Spleen (tissue), 7 donors: ENCODE data around the gene GALR2.
"Not testable (repeated sequence)": the region's sequence is repeated elsewhere in the genome, so short reads cannot be mapped to it uniquely, and the experiment has no call there.

ENCODE experiments used
- CTCF ChIP-seq, 11 experiments: fragments of 200-600 bp in 7 of 11; fragments of 450-650 bp in 4 of 11; sonication (generic) in 4 of 11; IDR thresholded peaks in 8 of 11; conservative IDR thresholded peaks in 3 of 11; 1 replicate in 7 of 11; 2 replicates in 4 of 11; pipeline versions ENCODE4 v1.4.0 to v1.8.0; 2016 to 2021; ENCODE audit warnings: antibody characterized with exemption in 11 of 11, inconsistent platforms in 4 of 11, mild to moderate bottlenecking in 1 of 11
- POLR2AphosphoS5 ChIP-seq, 3 donors: sonication (generic); formaldehyde crosslinking; IDR thresholded peaks; one replicate each; pipeline ENCODE4 v1.5.1; 2017; ENCODE audit warnings: antibody characterized with exemption in 3 of 3
- donor health status: DM: no; HTN: no; CAD: no; lungs with moderate emphysema.
- donor health status: DM: no; HTN: no; CAD: no.
- donor health status: DM: no; HTN: no; CAD: no.

- TF ChIP-seq POLR2AphosphoS5 (IDR thresholded peaks at IDR 0.05); CTCF (IDR thresholded peaks at IDR 0.05 in 8 of 11, conservative IDR thresholded peaks at IDR 0.05 in 3 of 11): not testable (repeated sequence)
Observed at GRCh38 chr17:76078370-76078769, 3.8 kb downstream of the GALR2 start.
